Activated CD8-positive, alpha-beta T cell treated with anti-CD3 and anti-CD28 coated beads for 36 hours (primary cell): Measurements from ENCODE around the gene FGF1. TPM values are rescaled to one million over a fixed set of nuclear protein-coding genes. Genes with fewer than 3 reads are reported as not detected.

Source experiments
- ATAC-seq: fragments of 200-7000 bp; cut with Tn5 transposase; one replicate; pipeline ENCODE4 v1.10.0; 2021; ENCODE audit warnings: mild to moderate bottlenecking, moderate library complexity
- CTCF ChIA-PET: fragments of 350-600 bp; sonication (Branson Sonifier 250); formaldehyde crosslinking; loops from one replicate; lab custom pipeline; 2021; ENCODE audit warnings: antibody characterized with exemption; lab: Charles Lee
- POLR2A ChIA-PET: fragments of 350-600 bp; sonication (Branson Sonifier 250); formaldehyde crosslinking; loops from one replicate; lab custom pipeline; 2021; ENCODE audit warnings: antibody characterized with exemption; lab: Charles Lee
- DNase-seq: peaks from one replicate; pipeline ENCODE4 v3.0.0-alpha.2; 2020
- H3K27ac Mint-ChIP-seq: one replicate; pipeline ENCODE4 v1.8.0; 2021; ENCODE audit warnings: mild to moderate bottlenecking, mixed read lengths
- H3K27me3 Mint-ChIP-seq: one replicate; pipeline ENCODE4 v1.8.0; 2021; ENCODE audit warnings: mixed read lengths
- H3K36me3 Mint-ChIP-seq: one replicate; pipeline ENCODE4 v1.8.0; 2021; ENCODE audit warnings: low read depth, mixed read lengths
- H3K4me1 Mint-ChIP-seq: one replicate; pipeline ENCODE4 v1.8.0; 2021; ENCODE audit warnings: low read depth, mixed read lengths
- H3K4me3 Mint-ChIP-seq: one replicate; pipeline ENCODE4 v1.8.0; 2021; ENCODE audit warnings: mild to moderate bottlenecking, moderate library complexity, mixed read lengths
- H3K9me3 Mint-ChIP-seq: one replicate; pipeline ENCODE4 v1.8.0; 2021; ENCODE audit warnings: mixed read lengths
- intact Hi-C: fragments of 100-400 bp; cut with micrococcal nuclease; formaldehyde crosslinking; loops from one replicate; pipeline ENCODE4 v1.10.0; 2022
- total RNA-seq, 2 experiments: library from RNA; stranded (reverse); gene quantifications; one replicate each; pipeline ENCODE4 v1.2.3, GENCODE V29; 2021
- TF ChIP-seq, protein P1 (sequence below): fragments of 200-600 bp; IDR thresholded peaks from one replicate; pipeline ENCODE4 v1.8.0; 2022; ENCODE audit warnings: antibody characterized with exemption, mild to moderate bottlenecking

FGF1 gene
- total RNA-seq, 2 experiments from 2014 or later: not detected

DNA sequence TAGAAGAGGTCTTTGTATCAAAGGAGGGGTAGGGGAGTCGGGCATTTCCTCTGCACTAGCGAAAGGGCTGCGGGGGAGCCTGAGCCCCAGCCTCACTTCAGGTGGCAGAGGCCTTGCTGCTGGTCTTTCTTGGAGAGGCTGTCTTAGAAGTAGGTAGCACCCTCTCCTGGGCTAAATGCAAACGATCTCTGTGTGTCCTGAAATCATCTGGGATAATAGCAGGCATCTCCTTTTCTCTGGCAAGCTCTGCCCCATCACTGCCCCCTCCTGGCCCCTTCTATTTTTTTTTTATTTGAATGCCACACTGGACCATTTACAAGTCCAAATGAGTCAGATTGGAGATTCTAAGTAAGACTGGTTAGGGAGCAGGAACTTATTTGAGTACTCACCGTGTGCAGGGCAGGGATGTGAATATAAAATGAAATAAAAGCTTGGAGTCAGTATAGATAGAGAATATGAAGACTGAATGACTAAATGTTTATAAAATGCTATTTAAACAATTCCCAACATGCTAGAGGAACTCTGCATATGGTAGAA is 137.1 kb downstream of the FGF1 start:
- intact Hi-C loops: no loop called here
- Mint-ChIP-seq H3K4me1 (peaks cover 12% of the 10 kb centered on the region), H3K36me3 (no peaks in the 10 kb centered on the region), H3K27me3 (peaks cover 29% of the 10 kb centered on the region), H3K4me3 (no peak overlapping the region), H3K27ac (no peak overlapping the region), H3K9me3 (no peaks in the 10 kb centered on the region)
- ATAC-seq (peak; percentile 81), DNase-seq (peak; percentile 47)
- TF ChIP-seq, protein P1, sequence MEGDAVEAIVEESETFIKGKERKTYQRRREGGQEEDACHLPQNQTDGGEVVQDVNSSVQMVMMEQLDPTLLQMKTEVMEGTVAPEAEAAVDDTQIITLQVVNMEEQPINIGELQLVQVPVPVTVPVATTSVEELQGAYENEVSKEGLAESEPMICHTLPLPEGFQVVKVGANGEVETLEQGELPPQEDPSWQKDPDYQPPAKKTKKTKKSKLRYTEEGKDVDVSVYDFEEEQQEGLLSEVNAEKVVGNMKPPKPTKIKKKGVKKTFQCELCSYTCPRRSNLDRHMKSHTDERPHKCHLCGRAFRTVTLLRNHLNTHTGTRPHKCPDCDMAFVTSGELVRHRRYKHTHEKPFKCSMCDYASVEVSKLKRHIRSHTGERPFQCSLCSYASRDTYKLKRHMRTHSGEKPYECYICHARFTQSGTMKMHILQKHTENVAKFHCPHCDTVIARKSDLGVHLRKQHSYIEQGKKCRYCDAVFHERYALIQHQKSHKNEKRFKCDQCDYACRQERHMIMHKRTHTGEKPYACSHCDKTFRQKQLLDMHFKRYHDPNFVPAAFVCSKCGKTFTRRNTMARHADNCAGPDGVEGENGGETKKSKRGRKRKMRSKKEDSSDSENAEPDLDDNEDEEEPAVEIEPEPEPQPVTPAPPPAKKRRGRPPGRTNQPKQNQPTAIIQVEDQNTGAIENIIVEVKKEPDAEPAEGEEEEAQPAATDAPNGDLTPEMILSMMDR: peak; percentile 71
- CTCF ChIA-PET: interaction anchor here (0.6 to 1.8 kb wide), 14 partner anchors 13 to 393 kb away, joined by 3 to 5 read pairs (median 3); no protein-coding TSS in a partner anchor
- POLR2A ChIA-PET: interaction anchor here (0.6 kb wide), 1 partner anchor 219 kb away, joined by 3 read pairs; no protein-coding TSS in a partner anchor

DNA sequence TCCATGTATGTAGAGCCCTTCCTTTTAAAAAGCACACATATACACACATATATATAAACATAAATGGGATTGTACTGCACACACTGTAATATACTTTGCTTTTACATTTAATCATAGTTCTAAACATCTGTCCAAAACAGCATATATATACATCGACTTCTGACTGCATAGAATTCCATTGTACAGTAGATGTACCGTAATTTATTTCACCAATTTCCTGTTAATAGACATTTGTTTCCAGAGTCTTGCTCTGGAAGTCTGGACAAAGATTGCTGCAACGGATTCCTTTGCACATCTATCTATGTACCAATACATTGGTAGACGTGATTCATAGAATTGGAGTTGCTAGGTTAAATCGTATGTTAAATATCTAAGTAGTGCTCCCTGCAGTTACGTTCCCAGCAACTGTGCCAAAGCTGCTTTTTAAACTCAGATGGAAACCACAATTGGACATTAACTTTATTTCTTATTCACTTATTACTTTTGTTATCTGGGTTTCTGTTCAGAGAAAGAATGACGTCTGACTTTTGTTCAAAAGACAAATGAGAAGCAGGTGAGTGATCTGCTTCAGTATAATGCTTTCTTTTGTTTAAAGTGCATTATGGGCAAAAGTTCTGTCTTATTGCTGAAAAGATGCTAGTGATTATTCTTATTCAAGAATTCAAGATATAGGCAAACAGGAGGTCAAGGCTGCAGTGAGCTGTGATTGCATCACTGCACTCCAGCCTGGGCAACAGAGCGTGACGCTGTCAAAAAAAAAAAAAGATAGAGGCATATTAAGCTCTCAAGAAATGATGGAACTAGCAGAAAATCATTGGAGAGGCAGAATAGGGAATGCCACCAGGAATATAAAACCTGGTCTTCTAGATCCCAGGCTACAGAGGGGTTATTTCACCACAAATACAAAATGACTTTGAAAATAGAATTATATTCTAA is 138.2 kb downstream of the FGF1 start:
- intact Hi-C loops: no loop called here
- H3K27me3 Mint-ChIP-seq: peaks cover 25% of the 10 kb centered on the region
- POLR2A ChIA-PET: no interaction called here
- TF ChIP-seq, protein P1: no peak
- H3K27ac Mint-ChIP-seq: no peak overlapping the region
- ATAC-seq: no peak
- DNase-seq: no peak
- H3K4me1 Mint-ChIP-seq: peaks cover 12% of the 10 kb centered on the region
- H3K9me3 Mint-ChIP-seq: no peaks in the 10 kb centered on the region
- no peaks in the 10 kb centered on the region for H3K36me3 Mint-ChIP-seq
- H3K4me3 Mint-ChIP-seq: no peak overlapping the region
- CTCF ChIA-PET: interaction anchor here (1.0 to 1.8 kb wide), 5 partner anchors 14 to 251 kb away, joined by 3 to 5 read pairs (median 3); no protein-coding TSS in a partner anchor

DNA sequence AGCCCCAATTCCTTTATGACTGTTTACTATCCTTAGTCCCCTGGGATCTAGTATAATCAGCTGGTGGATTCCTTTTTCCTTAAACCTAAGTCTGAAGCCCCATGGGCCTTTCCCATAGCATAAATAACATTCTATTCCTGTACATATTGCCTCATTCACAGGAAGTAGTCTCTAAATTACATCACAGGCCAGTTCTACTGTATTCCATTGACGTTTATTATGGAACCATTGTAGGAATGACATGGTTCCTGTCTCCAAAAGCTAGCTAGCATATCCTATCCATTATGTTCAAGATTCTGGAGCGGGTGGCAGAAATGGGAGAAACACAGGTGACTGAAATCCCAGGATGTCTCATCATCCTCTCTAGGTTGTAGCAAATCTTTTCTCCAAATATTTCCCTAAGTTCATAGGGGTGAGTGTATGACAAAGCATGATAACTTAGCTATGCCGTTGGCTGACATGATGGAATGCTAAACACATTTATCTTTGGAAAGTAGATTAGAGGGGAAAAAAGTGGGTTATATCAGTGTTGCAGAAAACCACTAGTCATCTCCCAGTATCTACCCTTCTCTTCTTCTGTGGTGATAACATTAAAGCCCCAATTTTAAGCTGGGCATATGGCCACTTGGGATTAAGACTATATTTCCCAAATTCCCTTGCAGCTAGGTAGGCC is 140.1 kb downstream of the FGF1 start:
- Mint-ChIP-seq H3K27me3 (peaks cover 12% of the 10 kb centered on the region), H3K27ac (no peak overlapping the region), H3K9me3 (no peaks in the 10 kb centered on the region), H3K36me3 (no peaks in the 10 kb centered on the region), H3K4me3 (no peak overlapping the region), H3K4me1 (peaks cover 4% of the 10 kb centered on the region)
- DNase-seq (no peak), ATAC-seq (no peak)
- ChIA-PET CTCF (interaction anchor here (0.9 kb wide), 1 partner anchor 394 kb away, joined by 3 read pairs; no protein-coding TSS in a partner anchor), POLR2A (interaction anchor here (1.0 kb wide), 1 partner anchor 221 kb away, joined by 3 read pairs; the partner anchor contains the start of gene SPRY4)
- TF ChIP-seq, protein P1: no peak
- intact Hi-C loops: no loop called here

DNA sequence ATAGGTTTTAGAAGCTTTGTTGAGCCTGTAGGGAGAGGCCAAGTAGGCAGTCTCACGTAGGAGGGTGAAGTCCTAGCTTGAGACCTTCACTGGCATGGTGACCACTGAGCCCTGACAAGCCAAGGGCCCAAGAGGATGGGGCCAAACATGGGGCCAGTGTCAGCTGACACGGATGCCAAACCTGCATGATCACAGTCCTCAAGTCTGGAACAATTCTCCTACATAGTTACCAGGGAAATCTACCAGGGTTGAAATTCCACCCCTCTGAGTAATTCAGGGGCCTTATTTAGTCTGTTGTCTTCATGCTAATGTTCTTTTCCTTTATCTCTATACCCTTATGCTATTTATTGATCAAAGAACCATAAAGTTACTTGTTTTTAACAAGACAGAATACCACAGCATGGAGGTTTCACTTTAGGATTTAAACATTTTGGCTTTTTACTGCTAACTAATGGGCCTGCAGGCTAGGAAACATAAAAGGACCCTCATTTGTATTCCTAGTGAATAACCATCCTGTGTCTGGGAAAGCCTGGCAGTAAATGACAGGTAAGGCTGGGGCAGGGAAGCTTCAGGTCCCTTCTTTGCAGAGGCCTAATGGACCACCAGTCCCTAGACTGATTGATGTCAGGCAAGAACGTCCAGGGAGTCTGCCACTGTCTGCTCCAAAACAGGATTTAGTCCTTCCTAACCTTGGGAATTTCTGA is 140.8 kb downstream of the FGF1 start:
- TF ChIP-seq, protein P1: no peak
- ATAC-seq: no peak

More for the DNA sequence above, 140.8 kb downstream of the FGF1 start:
- Mint-ChIP-seq H3K4me3 (no peak overlapping the region), H3K27ac (no peak overlapping the region), H3K36me3 (no peaks in the 10 kb centered on the region), H3K9me3 (no peaks in the 10 kb centered on the region), H3K27me3 (peaks cover 9% of the 10 kb centered on the region), H3K4me1 (peaks cover 4% of the 10 kb centered on the region)
- CTCF ChIA-PET: interaction anchor here (0.9 kb wide), 1 partner anchor 394 kb away, joined by 3 read pairs; no protein-coding TSS in a partner anchor
- intact Hi-C loops: no loop called here
- POLR2A ChIA-PET: no interaction called here
- DNase-seq: no peak
